GM10847 (cell line): Measurements from ENCODE around the gene SLC22A12.

Source experiments
- POLR2A ChIP-seq: IDR thresholded peaks from 2 replicates; pipeline ENCODE4 v1.6.1; 2011; ENCODE audit not compliant: insufficient read length; ENCODE audit errors: extremely low read depth

SLC22A12 gene

GRCh38 chr11:64620381-64620971 is 29.5 kb downstream of the SLC22A12 start:
- no peak for TF ChIP-seq POLR2A

DNA sequence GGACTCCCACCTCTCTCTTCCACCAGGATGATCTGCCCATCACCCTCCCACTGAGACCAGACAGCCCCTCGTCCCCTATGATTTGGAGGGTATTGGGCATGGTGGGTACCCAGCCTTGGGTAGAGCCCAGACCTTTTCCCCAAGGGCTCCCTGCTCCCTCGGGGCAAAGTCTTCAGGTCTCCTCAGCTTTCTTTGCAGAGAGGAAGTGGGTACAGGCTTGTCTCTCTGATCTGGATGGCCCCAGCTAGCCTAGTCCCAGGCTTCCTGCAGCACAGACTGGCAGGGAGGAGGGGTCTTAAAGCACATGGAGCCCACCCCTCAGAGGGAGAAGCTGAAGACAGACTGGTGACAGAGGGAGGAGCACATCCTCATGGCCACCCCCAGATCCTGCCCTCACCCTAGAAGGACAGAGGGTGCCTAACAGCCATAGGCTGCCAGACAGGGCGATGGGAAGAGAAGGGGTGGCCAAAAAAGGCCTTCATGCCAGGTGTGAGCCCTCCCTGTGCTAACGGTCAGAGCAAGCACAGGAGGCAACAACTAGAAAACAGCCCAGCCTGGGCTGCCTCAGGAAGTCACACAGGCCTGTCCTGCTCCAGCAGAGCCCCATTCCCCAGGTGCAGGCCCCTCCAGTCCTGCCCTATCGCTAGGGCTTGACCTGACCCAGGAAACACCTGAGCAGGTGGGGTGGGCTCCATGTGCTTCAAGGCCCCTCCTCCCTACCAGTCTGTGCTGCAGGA is 30.4 kb downstream of the SLC22A12 start:
- no peak for TF ChIP-seq POLR2A

- no peak for TF ChIP-seq POLR2A
Measured at GRCh38 chr11:64622681-64623080, 31.7 kb downstream of the SLC22A12 start.

- no peak for TF ChIP-seq POLR2A
Measured at GRCh38 chr11:64624883-64625481, 34.0 kb downstream of the SLC22A12 start.

- no peak for TF ChIP-seq POLR2A
Measured at GRCh38 chr11:64626637-64627036, 35.6 kb downstream of the SLC22A12 start.

DNA sequence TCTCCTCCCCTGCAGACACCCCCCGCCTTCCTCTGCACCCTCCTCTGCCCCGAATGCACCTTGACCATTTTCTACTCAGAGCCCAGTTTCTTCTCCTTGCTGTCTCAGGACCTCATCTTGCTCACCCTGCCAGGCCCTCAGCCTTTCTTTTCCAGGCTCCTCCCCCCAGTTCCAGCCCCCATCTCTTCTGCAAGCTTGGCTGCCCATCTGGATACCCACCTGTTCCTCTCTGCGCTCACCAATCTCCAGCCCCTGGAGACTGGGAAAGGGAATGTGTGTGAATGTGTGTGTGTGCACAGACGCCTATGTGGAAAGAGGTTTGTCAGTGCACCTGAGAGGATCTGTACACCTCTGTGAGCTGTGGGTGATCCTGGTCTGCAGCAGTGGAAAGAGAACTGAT is 36.4 kb downstream of the SLC22A12 start:
- TF ChIP-seq POLR2A, result no peak

- no peak for TF ChIP-seq POLR2A
Measured at GRCh38 chr11:64628596-64628995, 37.6 kb downstream of the SLC22A12 start.

GRCh38 chr11:64629103-64629502 is 38.1 kb downstream of the SLC22A12 start:
- no peak for TF ChIP-seq POLR2A

- no peak for TF ChIP-seq POLR2A
Measured at GRCh38 chr11:64629796-64630562, 39.0 kb downstream of the SLC22A12 start.

DNA sequence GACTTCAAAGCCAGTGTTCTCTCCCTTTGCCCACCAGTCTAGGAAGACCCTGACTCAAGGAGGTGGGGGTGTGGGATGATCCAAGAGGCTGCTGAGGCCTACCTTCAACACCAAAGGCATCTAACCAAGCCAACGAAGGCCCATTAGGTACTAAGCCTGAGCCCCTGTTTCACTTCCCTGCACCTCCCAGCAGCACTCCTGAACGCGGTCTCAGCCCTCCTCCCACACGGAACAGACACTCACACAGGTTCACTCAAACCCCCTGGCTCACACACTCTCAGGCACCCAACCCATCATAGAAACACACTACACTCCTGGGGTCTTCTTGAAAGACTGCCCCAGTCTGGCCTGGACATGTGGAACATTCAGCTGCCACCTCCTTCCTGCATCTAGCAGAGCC is 40.7 kb downstream of the SLC22A12 start:
- TF ChIP-seq POLR2A, result no peak

DNA sequence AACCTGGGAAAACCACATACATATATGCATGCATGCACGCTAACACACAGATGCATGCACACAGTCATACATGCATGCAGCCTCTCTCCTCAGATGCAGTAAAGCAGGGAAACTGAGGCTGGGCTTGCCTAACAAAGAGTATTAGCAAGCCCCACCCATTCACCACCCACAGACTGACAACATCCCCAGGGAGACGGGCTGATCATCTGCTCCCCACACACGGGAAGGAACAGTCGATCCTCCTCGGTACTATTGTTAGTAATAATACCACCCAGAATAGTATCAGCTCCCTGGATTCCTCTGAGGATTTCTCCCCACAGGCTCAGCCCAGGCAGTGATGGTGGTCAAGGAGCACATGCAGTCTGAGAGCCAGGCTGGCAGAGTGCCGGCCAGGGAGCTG is 41.2 kb downstream of the SLC22A12 start:
- no peak for TF ChIP-seq POLR2A

DNA sequence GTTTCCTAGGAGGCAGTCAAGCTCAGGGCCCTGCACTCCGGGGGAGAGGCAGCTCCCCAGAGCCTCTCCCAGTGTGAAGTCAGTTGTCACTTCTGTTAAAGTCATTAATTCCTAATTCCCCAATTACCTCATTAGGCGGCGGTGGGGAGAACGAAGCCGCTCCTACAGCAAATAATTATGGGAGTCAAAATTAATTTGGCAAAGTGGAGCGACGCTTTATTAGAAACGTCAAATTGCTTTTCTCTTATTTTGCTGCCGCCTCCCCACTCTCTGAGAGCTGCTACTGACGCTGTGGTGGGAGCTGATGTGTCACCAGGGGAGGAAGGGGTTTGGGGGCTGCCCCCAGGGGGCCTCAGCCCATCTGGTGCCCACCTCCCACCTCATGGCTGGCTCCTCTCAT is 41.6 kb downstream of the SLC22A12 start:
- no peak for TF ChIP-seq POLR2A

DNA sequence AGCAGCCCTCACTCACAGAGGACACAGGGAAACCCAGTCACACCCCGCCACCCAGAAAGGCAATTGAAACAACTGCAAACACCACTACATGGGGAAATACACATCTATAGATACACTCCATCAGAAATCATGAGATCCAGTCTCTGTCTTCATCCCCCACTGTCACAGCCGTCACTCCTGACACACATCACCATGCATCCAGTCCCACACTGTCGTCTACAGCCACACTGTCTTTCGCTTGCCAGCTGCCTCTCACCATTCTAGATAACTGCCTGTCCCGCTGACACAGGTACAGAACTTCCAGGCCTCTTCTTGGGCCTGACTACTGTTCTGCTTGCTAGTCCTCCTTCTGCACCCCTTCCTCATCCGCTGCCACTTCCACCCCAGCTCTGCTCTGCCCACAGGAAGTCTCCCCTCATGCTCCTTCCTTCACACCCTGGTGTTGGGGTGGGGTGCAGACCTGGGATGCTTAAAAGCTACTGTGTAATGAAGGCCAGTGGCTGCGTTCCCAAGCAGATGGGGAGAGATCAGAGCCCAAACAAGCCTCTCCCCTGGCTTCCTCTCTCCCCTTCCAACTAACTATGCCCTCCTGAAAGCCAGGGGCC is 42.6 kb downstream of the SLC22A12 start:
- TF ChIP-seq POLR2A, result no peak

DNA sequence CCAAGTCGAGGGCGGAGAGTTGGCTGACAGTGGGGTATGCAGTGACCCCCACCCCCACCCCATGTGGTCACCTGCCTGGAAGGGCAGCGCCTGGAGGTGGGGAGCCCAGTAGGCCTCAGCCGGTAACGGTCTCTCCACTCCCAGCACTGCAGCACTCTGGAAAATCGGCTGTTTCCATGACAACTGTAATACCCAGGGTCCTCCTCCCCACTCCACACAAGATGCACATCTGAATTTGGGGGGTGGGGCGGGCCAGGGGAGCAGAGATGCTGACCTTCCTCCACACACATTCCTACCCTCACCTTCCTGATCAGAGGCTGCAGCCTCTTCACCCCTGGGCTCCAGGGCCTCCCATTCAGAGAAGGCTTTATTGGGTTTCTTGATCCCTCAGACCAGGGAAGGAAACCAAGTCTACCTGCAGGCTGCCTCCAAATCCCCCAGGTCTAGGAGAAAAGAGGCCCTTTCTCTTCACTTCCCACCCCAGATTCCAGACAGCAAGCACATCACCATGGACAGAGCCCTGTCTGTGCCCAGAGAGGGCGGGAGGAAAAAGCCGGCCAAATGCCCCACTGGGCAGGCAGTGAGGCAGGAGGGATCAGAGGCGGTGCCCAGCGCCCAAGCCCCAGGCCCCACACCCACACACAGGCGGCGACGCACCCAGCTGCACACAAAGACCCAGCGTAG is 46.5 kb downstream of the SLC22A12 start:
- no peak for TF ChIP-seq POLR2A

- TF ChIP-seq POLR2A, result no peak
Measured at GRCh38 chr11:64638018-64638665, 47.1 kb downstream of the SLC22A12 start.

GRCh38 chr11:64638829-64639228 is 47.8 kb downstream of the SLC22A12 start:
- no peak for TF ChIP-seq POLR2A
